Stimulated activated CD4-positive, alpha-beta T cell treated with anti-CD3 and anti-CD28 coated beads, Interleukin-1b, Interleukin-23, amount 100 ng/mL, for 48 hours (primary cell): Measurements from ENCODE around the gene UBALD2.
"Not testable (repeated sequence)": the region's sequence is repeated elsewhere in the genome, so short reads cannot be mapped to it uniquely, and the experiment has no call there.

ENCODE experiments used
- DNase-seq: peaks from one replicate; pipeline ENCODE4 v3.0.0-alpha.2; 2020

The UBALD2 gene

DNA sequence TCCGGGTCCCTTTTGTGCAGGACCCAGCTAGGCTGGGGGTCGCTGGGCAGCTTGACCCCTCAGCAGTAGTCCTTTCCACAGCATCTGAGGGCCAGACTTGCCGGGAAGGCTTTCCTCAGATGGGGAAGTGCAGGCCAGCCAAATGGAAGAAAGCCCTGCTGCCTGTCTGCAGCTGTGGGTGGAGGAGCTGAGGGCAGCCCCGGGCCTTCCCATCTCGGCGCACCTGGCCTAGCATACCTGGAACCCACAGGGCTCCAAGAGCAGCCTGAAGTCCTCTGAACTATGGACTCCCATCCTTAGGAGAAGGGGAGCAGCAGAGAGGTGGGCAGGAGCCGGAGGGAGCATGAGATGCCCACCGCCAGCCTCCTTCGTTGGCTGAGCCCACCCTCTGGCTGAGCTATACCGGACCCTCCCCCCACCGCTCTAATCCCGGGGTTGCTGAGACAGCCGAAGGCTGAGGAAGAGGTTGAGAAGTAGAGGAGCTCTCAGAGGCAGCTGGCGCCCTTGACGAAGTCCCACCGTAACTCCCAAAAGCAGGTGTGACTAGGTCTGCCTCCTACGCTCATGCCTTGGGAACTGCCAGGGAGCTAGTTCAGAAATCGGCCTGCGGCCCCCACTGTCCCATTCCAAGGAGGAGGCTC lies 13.2 kb downstream of the UBALD2 start:
- DNase-seq, result no peak

DNA sequence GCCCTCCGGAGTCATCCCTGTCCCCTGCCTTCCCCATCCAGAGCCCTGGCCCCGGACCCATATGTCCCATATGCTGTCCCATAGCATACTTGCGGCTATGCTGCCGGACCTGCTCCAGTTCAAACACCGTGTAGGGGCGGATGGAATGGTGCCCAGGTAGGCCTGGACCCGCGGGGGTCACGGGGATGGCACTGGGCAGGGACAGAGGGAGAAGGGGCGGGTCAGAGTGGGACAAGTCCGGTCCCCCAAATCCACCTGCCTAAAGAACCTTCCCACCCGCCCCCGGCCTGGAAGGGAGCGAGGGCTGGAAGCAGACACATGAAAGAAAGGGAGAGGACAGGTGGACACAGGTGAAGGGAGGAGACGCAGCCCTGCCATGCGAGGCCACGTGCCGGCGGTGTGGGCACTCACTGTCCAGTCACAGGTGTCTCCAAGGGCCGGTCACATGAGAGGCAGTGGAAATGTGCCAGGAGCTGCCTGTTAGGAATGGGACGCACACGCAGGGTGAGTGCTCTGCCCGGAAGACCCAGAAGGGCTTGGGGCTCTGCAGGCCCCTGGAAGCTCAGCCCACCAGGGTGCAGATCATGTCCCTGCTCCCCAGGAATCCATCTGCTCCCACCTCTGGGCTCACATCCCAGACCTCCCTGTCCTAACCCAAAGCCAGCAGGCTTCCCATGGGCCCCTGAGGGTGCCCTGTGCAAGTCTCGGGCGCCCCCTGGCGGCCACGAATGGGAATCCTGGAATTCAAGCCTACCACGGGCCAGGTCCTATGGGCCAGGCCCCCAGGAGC lies 14.0 kb downstream of the UBALD2 start:
- DNase-seq, result peak; percentile 84

DNA sequence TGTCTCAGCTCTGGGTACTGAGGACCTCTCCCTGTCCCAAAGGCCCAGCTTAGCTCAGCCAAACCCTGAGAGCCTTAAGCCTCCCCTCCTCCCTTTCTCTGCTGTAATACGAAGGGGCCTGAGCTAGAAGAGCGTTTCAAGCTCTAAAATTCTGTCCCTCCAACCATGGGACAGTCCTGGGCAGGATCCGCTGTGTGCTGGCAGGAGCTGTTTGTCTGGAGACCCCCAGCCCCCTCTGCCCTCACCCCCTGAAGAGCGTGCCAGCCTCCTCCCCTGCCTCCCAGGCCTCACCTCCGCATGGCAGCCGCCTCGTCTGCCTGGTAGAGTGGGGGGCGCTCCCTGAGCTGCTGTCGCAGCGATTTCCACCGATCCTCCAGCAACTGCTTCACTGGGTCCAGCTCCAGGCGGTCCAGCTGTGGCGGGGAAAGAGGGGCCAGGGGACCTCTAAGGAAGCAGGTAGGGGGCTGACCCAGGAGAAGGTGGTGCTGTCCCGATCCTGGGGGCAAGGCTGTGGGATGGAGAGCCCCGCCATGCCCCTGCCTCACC lies 14.7 kb downstream of the UBALD2 start:
- DNase-seq, result no peak

GRCh38 chr17:76280650-76281049 lies 15.5 kb downstream of the UBALD2 start:
- DNase-seq, result no peak

DNA sequence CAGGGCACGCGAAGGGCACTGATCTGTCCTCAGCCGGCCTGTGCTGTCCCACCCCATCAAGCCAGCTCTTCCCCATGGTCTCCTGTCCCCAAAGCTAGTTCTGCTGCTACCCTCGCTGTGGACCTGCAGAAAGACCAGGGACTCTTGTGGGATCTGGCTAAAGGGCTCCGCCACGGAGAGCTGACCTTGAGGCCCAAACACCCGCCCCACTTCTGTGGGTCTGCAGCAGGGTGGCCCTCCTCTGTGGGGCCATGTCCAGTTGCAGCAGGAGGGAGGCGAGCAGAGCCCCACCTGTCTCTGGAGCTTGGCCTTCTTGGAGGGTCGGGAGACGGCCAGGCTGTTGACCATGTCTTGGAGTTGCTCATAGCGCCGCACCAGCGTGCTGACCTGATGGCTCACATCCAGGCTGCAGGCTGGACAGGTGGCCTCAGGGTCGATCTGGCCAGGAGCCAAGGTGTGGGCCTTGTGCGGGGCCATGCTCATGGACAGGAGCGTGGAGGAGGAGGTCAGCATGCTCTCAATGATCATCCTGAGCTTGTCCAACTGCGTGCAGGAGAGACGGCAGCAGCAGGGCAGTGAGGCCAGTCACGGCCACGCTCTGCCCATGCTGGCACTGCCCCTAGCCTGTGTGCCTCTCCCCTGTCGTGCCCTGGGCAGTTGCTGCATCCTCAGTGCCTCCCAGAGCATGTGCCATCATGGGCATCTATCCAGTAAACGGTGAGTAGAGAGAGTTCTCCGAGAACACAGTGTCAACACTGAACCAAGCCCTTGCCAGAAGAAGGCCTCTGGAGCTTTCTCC lies 16.6 kb downstream of the UBALD2 start:
- no peak for DNase-seq

DNA sequence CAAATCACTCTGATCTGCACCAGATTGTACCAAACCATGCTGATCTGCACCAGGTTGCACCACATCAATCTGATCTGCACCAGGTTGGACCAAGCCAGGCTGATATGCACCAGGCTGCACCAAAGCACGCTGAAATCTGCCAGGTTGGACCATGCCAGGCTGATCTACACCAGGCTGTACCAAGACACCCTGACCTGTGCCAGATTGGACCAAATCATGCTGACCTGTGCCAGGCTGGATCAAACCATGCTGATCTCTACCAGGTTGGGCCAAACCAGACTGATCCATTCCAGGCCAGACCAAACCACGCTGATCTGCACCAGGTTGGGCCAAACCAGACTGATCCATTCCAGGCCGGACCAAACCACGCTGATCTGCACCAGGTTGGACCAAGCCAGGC lies 27.4 kb downstream of the UBALD2 start:
- no peak for DNase-seq

GRCh38 chr17:76293106-76293505 lies 28.0 kb downstream of the UBALD2 start:
- no peak for DNase-seq

GRCh38 chr17:76296186-76296585 lies 31.0 kb downstream of the UBALD2 start:
- no peak for DNase-seq

DNA sequence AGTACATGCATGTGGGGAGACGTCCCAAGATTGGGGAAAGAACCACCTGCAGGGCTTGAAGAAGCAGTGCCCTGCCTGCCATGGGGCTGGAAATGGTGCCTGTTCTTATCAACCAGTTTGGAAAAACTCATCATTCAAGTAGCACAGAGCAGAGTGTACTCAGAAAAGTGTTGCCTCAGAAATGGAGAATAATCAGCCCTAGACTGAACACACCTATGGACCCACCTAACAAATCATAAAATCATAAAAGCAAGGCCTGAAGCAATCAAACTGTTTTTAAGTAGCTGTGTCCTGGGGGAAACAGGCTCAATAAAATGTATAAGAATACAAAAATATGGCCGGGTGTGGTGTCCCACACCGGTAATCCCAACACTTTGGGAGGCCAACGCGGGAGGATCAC lies 31.7 kb downstream of the UBALD2 start:
- no peak for DNase-seq

DNA sequence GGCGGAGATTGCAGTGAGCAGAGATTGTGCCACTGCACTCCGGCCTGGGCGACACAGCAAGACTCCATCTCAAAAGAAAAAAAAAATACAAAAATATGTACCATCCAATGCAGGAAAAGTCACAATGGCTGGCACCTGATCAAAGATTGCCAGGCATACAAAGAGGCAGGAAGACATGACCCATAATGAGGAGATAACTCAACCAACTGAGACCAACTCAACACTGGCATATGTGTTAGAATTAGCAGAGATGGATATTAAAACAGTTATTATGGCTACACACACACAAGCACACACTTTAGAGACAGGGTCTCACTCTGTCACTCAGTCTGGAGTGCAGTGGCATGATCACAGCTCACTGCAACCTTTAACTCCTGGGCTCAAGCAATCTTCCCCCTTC lies 32.3 kb downstream of the UBALD2 start:
- no peak for DNase-seq

DNA sequence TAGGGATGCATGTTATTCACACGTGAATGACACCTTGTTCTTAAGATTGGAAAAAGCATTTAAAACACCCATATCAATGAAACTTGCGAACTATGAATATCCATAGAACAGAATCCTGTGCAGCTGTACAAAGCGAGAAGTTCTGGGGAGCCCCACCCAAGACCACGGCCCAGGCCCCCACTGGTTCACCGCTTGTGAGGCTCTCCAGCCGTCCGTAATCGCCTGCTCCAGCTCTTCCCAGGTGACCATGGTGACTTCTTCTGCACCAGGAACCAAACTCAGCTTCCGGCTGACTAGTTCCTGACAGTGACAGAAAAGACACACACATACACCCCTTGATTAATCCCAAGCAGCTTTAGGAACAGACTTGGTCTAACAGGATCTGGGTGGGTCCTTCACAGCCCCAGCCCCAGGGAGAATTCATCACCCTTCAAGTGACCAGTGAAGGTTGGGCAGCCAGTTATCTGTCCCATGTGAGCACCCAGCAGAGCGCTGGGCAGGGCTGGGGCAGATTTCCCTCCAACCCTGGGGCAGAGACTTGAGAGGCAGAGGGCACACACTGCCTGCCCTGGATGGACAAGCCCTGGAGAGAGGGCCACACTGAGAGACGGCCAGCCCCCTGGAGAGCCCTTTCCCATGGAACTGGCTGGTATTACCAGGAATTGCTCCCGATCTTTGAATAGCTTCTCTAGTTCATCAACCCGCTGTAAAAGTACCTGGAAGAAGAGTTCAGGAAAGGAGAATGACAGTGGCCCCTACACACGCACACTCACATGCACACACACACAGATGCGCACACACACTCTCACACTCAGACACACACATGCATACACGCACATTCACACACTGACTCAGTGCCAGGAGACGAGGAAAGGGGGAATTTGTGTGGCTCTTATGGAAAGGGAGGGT lies 39.3 kb downstream of the UBALD2 start:
- DNase-seq, result no peak

- DNase-seq, result not testable (repeated sequence)
These were observed 39.9 kb downstream of the UBALD2 start for GRCh38 chr17:76305135-76305454.

GRCh38 chr17:76307299-76307965 lies 42.3 kb downstream of the UBALD2 start:
- DNase-seq, result no peak

GRCh38 chr17:76307966-76308338 lies 42.8 kb downstream of the UBALD2 start, which contains the start of gene QRICH2:
Gene QRICH2, minus strand, starts transcription at chr17:76308276. Its CDS starts 278 bp downstream, at chr17:76307998.
- DNase-seq, result no peak

DNA sequence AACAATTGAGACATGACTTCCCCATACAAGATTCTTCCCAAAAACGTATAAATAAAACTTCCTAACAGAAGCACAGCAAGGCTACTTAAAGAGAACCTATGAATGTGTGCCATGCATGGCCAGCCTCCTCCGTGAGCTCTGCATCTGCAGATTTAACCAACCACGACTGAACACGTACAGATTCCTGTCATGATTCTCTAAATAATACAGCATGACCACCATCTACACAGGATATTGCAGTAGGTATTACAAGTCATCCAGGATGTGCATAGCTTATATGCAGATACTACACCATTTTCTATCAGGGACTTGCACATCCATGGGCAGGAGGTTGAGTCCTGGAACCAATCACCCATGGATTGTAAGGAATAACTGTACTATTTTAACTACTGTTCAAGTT lies 44.3 kb downstream of the UBALD2 start:
- DNase-seq, result no peak

DNA sequence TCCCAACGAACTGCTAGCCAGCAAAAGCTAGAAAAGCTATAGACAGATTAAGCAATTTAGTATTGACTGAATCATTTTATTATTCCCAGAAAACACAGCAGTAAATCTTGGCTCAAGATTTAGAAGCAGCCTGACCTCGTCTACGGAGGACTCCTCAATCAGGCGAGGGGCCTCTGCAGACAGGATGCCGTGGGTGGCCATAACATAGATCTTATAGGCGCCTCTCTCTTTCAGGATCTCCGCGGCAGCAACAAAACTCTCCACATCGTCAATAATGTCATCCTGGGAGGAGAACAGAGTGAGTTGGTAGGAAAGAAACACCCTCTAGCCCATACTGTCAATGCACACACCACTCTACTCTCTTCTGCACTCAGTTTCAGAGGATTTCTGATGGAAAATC lies 47.6 kb downstream of the UBALD2 start:
- no peak for DNase-seq

DNA sequence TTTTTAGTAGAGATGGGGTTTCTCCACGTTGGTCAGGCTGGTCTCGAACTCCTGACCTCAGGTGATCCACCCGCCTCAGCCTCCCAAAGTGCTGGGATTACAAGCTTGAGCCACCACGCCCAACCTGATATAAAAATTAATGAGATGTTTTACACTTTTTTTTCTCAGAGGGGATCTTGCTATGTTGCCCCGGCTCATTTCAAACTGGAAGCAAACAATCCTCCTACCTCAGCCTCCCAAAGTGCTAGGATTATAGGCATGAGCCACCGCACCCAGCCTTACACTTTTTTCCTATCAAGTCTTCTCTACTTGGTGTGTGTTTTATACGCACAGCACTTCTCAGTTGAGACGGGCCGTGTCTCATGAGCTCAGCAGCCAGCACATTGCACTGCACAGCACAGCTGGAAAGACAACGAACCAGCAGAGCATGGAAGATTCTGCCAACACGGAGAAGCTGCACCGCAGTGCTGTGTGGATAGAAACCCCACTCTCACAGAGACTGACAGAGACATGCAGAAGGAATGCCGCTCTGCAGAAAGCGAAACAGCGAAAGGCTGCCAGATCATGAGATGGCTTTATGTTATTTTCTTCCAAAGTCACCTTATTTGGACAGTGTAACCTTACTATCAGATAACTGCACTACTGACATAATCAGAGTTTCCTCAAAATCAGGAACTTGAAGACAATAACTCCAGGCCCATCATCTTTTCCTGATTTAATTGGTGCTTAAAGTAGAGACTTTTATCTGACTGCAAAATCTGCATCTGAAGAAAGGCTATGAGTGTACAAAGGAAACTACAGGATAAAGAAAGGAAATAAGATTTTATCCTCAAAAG lies 49.5 kb downstream of the UBALD2 start:
- DNase-seq, result no peak

GRCh38 chr17:76317535-76317934 lies 52.4 kb downstream of the UBALD2 start:
- no peak for DNase-seq

DNA sequence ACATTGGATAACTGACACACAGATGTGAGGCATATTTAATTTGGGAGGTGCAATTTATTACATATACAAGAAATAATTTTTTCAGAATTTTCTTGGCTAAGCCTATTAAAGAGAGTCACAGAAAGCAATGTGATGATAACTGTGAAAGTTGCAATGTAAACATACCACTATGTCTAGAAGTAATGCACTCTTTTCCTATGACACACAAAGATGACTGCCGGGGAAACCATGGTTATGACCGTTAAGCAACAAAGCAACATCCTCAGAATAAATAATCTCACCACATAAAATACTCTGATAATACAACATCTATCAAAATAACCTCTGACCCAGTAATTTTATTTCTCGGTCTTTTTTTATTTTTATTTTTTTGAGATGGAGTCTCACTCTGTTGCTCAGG lies 53.4 kb downstream of the UBALD2 start:
- DNase-seq, result no peak
